HG03139 (cell line): ENCODE data around the gene KCNK5.

ENCODE experiments used
- ATAC-seq: cut with Tn5 transposase; IDR thresholded peaks from one replicate; pipeline ENCODE4 v1.9.1; 2021; ENCODE audit not compliant: unreplicated experiment

KCNK5 gene

DNA sequence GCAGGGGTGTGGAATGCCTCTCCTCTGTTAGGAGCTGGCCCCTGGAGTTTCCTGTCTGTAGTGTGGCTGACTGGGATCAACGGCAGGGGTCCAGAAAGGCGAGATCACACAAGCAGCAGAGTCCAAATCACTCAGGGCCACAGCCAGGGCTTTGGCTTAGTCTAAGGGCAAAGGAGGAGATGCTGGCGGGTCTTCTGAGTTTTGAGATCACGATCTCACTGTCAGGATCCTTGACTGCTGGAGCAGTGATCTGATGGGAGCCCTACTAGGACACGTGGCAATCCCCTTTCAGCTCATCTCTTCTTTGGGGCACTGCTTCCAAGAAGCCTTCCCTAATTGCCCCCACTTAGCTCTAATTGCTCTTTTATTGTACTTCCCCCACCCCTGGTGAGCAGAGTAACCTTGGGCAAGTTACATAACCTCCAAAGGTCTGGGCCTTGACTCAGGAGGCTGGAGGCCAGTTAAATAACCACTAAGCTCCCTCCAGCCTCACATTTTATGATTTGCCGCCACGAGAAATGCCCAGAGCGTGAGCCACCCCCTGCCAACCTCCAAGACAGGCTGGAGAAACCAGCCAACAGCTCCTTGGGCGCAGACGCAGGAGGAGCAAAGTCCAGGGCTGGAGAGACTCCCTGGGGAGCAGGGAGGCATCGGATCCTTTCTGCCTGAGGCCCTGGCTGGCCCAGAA, 12.0 kb downstream of the KCNK5 start:
- no peak for ATAC-seq

DNA sequence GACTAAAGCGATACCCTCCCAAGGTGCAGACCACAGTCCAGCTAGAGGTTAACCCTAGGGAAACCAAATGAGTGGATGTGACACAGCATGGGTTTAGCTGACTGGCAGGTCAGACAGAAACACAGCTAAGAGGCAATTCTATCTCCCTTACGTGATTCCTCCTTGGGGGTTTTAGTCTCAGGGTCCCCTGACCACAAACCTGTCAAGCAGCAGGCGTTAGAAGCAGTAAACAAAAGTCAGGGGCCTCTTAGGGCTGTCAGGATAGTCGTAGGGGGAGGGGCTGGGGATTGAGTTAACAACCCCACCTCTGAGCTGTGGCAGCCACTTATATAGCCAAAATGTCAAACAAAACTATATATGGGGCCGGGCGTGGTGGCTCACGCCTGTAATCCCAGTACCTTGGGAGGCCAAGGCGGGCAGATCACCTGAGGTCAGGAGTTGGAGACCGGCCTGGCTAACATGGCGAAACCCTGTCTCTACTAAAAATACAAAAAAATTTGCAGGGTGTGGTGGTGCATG, 13.6 kb downstream of the KCNK5 start:
- ATAC-seq, result no peak

DNA sequence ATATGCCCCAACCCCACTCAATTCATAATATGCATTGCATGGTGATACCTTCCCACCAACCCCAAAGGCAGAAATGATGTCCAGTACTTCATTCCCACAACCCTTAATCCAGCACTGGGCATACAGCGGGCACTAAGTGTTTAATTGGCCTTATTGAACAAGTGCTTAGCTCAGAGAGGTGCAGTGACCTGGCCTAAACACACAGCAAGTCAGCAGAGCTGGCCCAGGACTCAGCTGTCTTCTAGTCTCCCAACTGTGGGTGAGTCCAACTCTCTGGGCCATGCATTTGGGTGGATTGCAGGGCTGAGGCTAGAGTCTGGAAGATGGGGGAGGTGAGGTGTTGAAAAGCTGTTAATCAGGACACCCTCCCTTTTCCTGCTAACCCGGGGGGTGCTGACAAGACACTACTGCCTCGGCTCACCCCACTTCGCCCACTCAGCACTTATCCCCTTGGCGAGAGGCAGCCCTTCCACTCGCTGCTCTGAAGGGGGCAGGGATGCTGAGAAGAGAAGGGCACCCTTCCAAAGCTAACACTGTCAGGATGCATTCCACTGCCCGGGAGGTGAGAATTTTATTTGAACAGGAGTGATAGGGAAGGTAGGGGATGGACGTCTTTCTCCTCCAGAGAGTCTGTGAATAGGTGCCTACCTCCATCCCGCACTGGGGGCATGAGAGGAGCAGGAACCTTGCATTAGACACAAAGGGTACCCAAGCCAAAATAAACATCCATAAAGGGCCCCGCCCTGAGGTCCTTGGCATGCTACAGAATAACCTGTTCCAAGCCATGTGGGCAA, 14.2 kb downstream of the KCNK5 start:
- no peak for ATAC-seq

DNA sequence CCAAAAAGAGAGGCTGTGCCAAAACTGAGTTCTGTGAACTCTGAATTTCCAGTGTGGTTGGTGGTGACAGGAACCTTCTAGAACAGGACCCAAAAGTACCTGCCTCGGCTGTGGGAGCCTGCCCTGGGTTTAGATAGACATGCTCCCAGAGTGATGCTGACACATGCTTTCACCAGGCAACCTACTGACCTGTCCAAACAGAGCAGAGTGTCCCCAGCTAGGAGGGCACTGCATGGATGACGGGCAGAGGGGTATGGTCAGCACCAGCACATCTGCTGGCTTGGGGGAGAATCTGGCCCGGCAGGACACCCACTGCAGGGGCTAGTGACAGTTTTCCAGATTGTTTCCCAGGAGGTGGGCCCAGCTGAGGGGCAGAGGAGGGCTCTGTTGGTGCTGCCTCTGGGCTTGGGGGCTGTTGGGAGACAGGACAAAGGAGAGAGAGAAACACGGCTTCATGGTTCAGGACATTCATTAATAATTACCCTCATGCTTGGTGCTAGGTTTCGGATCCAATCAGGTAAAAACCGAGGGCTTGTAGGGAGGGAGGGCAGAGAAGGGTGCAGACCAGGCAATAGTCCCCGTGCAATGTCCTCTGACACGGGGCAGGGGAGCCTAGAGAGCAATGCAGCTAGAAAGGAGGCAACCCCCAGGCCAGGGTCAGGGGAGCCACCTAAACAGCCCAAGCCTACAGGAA, 15.0 kb downstream of the KCNK5 start:
- ATAC-seq, result no peak

DNA sequence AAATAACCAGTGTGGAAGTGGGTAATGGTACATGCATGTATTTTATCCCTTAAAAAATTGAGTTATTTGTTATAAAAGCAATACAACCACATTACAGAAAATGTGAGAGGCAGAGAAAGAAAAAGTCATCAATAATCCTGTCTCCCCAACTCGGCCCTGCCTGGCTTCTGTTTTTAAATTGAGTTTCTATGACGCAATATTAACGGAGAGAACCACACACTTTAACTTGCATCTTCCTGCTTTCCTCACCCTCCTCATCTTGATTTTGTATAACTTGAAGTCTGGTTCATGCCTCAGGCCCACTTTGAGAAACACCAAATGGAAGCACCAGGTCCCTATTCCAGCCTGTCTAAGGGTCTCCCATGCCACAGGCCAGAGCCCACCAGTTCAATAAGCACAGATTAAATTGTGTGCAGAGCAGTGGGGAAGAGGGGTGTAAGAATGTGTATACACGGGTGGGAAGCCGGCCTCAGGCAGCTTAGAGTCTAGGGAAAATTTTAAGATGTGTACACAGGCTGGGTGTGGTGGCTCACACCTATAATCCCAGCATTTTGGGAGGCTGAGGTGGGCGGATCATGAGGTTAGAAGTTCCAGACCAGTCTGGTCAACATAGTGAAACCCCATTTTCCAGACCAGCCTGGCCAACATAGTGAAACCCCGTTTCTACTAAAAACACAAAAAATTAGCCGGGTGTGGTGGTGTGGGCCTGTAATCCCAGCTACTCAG, 15.9 kb downstream of the KCNK5 start:
- ATAC-seq, result no peak

DNA sequence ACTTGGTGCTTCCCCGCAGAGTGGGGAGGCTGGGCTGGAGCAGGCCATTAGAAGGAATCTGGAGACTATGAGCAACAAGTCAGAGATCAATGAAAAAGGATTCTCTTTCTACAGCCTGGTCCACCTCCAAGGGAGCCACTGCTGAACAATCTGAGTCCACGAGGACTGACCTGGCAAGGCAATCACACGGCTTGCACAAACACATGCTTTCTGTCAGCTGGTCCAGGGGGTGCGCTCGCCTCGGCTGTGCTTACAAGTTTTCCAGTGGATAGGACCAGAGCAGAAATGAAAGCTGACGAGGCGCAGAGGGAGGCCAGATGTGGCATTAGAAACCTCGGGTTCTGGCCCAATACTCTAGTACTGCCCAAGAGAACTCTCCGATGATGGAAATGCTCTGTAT, 18.1 kb downstream of the KCNK5 start:
- ATAC-seq, result no peak

DNA sequence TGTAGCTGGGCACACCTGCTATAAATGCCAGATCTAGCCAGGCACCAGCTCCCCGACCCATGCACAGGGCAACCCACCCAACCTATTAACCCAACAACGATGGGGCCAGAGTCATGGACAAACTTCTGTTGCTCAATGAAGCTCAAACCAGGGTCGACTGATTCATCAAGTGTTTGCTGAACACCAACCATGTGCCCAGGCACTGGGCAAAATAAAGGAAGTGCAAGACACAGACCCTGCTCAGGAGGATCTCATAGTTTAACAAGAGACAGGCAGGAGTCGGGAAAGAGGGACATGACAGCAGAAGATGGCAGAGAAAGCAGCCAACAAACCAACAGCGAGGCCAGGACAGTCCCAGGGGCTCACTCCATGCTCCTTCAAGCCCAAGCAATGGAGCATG, 18.8 kb downstream of the KCNK5 start:
- no peak for ATAC-seq

DNA sequence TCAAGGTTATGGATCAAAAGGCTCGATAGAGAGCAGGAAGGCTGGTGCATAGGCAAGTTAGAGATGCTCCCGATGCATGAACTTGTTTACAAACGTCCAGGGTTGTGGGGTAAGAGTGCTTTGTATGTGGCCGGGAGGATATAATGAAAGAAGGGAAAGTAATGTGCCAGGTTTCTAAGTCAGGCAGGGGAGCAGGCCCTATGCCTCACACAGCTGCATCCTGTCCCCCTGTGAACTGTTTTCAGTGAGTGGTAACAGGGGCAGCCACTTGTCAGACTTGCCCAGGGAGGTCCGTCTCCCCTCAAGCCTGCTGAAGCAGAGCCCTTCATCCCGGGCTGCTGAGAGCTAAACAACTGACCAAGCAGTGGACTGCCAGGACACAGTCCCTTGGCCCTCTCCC, 19.4 kb downstream of the KCNK5 start:
- no peak for ATAC-seq

DNA sequence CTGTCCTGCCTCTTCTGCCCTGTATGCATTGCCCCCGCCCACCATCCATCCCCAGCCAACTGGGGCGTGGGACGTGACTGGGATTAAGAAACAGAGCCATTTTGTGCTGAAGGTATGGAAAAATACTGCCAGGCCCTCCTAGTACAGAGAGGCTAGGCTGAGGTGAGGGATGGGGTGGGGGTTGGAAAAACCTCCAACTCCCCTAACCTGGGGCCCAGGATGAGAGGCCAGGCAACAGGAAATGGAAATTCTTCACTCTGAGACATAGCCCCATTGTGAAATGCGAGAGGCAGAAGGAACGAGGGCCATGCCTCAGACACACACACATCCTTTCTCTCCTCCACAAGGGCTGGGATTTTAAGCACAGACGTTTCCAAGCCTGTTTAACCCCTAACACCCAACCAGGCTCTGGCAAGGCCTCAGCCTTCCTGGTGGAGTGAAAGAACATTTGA, 19.9 kb downstream of the KCNK5 start:
- ATAC-seq, result no peak

DNA sequence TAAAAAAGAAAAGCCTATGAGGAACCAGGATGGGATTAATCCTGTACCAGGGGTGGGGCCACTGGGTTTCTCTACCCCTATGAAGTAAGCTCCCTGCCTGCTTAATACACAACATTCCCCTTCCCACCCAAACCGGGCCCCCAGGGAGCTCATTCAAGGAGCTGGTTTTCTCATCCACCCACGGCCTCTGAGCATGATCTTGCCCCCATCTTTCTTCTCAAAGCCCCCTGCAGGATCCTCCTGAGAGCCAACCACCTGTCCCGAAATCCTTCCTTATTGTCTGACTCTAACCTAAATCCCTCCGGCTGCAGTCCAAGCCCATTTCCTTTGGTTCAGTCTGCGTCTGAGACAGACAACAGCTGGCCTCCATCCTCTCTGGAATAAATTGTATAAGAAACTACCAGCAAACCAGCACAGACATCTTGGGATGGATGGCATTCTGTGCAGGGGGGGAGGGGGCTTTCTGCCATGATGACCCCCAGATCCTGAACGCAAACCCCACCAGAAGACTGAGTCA, 21.0 kb downstream of the KCNK5 start:
- no peak for ATAC-seq

DNA sequence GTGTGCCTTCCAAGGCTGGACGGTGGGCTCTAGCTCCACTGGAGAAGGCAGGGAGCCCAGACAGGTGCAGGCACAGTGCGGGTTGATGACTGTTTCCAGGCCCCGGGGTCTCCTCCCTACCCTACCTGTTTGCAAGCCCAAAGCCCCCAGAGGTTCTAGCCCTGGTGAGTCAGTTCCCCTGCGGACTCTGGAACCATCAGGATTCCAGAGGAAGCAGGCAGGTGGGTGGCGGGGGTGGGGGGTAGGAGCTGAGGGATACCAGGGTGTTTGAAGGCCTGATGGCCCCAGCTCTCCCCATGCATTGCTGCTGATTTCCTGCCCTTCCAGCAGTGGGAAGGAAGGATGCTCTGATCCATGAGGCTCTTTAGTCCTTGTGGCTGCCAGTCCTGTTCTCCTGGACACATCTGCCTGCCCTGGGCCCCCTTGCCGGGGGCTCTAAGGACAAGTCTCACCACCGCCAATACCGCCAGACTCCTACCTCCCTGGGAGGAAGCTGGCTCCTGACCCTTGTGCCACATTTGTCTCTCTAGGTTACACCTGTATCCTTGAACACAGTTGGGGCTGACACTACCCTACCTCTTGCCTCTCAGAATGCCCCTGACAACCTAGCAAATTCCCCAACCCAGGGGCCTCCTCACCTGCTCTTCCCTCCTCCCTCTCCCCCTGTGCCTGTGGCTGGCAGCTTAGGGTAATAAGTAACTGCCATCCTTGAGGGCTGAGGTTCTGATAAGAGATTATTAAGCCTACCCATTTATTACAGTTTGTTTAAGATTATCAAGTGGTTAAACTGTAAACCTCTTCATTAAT, 21.7 kb downstream of the KCNK5 start:
- no peak for ATAC-seq

DNA sequence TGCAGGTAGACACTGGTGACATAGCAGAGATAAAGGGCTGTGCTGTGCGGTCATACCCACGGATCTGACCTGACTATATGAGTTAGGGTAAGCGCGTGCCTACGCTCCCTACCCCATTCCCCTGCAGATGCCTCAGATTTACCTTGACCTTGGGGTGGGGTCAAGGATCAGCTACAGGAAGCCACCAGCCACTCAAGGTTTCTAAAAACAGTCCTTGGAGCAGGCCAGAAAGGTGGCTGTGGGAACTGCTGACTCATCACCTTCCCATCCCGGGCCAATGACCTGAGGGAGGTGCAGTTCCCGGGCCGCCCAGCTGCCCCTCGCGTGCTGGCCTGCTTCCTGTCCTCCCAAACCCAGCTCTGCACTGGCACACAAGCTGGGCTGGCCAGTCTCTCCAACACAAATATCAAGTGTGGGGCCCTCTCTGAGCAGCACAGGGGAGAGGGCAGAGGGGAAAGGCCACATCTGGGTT, 23.0 kb downstream of the KCNK5 start:
- ATAC-seq, result no peak

DNA sequence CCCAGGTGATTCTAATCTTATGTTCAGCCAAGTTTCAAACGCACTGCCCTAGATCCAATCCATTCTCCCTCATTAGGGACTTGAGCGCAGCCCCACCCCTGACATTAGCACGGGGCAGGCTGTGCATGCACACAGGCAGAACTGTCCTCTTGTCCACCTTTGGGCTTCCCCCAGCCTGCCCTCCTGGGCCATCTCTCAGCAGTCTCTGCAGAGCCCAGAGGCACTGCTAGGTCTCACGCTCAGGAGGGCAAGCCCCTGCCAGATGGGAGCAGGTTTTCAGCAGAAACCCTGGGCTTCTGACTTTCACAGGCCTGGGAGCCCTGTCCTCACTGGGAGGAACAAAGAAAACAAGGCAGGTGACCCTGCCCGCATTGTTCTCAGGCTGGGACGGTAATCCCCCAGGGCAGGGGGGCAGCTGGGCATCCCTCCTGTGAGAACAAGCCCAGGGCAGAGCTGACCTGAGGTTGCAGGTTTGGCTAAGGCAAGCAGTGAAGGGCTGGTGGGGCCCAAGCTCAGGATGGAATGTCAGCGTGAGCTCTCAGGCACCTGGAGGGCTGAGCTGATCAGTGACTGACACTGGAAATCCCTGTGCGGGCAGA, 24.5 kb downstream of the KCNK5 start:
- ATAC-seq, result no peak

DNA sequence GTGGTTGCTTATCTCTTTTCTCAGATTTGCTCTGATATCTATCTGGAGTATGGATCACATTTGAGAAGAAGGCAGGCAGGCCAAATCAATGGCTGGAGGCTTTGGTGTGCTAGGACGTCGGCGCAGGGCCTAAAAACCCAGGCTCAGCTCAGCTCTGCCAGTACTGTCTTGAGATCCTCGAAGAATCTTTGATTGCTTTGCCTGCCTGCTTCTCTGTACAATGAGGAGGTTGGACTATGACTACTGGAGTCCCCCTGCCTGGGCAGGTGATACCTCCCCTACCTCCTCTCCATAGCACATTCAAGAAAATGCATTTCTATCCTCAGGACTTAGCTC, 25.1 kb downstream of the KCNK5 start:
- ATAC-seq, result no peak

DNA sequence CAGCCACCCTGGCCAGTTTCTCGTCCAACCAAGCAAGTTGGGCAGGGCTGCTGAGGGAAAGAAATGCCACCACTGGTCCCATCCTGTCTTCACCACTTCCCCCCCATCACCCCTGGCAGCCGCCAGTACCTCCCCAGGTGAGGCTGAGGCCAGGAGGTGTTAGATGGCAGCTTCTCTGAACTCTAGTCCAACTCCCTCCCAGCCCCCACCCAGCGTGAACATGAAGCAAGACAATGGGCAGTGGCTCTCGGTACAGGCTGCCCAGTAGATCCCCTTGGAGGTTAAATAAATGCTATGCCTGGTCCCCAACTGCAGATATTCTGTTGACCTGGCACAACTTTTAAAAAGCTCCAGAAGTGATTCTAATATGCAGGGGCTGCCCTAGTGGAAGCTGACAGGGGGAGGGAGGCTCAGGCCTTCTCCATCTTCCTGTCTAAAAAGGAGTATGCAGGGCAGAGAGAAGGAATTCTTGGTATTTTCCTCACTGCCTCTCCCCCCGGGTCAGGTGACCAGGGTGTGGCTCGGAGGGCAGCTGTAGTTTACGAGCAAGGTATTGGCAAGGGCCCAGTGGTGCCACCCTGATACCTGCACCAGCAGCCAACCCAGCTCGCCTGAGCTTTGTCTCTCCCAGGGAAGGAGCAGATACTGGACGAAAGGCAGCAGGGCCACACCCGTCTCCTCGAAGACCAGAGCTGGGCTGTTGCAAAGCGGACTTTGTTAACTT, 25.7 kb downstream of the KCNK5 start:
- no peak for ATAC-seq

DNA sequence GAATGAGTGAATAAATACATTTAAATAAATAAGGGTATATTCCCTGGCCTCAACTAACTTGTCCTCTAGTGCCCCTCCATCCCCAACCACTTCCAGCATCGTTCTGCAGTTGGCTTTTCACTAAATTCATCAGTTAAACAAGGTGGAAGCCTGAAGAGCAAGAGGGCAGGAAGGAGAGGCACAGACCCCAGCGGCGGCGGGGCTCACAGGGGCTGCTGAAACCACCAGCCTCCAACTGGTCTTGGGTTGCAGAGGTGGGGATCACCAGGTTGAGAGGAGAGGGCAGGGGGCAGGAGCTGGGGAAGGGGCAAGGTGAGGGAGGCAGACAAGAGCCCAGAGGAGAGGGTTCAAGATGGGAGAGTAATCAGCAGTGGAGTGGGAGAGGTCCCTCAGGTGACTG, 27.1 kb downstream of the KCNK5 start:
- no peak for ATAC-seq

DNA sequence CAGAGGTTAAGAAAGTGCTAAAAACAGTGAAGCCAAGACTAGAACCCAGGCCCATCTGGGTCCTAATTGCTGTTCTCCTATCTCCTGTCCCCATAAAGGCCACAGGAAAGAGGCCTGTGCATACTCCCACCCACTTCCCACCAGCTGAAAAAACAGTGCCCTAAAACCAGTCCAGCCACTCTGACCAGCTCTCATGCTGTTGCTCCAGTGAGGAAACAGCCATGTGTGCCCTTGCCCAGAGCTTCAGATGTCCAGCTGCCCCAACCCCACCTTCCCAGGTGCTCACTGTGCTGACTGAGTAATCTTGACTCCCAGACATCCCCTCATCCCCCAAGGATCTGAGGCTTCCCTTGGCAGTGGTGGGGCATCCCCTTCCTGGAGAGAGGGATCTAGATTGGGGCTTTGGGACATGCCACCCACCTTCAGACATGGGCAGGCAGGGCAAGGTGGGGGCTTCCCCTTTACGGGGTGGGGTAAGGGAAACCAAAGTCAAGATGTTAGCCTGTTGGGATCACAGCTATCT, 28.7 kb downstream of the KCNK5 start:
- ATAC-seq, result no peak

DNA sequence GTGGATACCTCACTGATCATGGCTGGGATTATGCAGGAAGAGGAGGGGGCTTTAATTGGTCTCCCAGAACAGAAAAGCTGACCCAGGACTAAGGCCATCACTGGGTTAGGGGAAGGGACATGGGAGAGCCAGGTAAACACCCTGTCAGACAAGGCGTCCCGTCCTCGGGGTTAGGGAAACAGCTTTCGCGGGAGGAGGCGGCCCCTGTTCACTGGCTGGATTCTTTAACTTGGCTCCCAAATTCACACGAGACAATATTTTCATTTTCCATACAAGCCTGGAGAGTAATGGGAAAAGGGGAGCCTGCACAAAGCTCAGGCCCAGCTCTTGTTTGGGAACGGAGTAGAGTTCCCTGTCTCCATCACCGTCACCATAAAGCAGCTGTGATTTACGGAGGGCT, 29.3 kb downstream of the KCNK5 start:
- no peak for ATAC-seq
